Epithelial cell of esophagus (primary cell): ENCODE data around the gene RASGEF1C.
"Not testable (repeated sequence)": the region's sequence is repeated elsewhere in the genome, so short reads cannot be mapped to it uniquely, and the experiment has no call there.

Experiments
- DNase-seq: peaks from one replicate; pipeline ENCODE4 v3.0.0; 2010; ENCODE audit warnings: low read depth
- H3K4me3 ChIP-seq: 2 replicates; pipeline ENCODE4 v1.5.1; 2011; ENCODE audit warnings: mild to moderate bottlenecking, low read length, control low read depth
- TF ChIP-seq, protein P1 (sequence below): IDR thresholded peaks from 2 replicates; pipeline ENCODE4 v1.5.1; 2011; ENCODE audit warnings: low read depth, mild to moderate bottlenecking, low read length, control low read depth, inconsistent platforms; ENCODE audit not compliant: insufficient read depth; ENCODE audit errors: missing control alignments

RASGEF1C gene

DNA sequence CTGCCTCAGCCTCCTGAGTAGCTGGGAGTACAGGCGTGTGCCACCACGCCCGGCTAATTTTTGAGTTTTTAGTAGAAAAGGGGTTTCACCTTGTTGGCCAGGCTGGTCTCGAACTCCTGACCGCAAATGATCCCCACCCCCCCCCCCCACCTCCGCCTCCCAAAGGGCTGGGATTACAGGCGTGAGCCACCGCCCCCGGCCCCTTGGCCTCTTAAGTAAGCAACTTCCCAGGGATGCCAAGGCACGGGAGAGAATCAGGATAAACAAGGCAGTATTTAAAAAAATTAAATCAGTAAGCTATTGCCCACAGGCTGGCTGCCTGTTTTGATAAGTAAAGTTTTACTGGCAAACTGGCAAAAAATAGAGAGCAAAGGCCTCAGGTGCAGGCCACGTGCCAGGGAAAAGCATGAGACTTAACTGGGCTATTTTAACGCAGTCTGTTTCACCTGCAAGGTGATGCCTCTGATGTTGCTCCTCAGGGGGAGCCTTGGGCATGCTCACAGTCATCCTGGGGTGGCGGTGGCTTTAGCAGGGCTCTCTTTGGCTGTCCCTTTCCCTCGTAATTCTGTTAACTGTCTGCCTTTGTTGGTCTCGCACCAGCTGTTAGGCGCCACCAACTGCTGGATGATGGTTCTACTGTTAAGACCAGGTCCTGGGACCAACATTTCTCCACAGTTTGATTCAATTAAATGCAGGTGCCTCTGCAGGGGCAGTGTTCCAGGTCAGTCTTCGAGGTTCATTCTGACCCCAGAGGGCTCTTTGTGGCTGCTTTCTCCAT is 118.1 kb downstream of the RASGEF1C start:
- peak overlapping the region; percentile 50 for H3K4me3 ChIP-seq
- TF ChIP-seq, protein P1, sequence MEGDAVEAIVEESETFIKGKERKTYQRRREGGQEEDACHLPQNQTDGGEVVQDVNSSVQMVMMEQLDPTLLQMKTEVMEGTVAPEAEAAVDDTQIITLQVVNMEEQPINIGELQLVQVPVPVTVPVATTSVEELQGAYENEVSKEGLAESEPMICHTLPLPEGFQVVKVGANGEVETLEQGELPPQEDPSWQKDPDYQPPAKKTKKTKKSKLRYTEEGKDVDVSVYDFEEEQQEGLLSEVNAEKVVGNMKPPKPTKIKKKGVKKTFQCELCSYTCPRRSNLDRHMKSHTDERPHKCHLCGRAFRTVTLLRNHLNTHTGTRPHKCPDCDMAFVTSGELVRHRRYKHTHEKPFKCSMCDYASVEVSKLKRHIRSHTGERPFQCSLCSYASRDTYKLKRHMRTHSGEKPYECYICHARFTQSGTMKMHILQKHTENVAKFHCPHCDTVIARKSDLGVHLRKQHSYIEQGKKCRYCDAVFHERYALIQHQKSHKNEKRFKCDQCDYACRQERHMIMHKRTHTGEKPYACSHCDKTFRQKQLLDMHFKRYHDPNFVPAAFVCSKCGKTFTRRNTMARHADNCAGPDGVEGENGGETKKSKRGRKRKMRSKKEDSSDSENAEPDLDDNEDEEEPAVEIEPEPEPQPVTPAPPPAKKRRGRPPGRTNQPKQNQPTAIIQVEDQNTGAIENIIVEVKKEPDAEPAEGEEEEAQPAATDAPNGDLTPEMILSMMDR, result peak; percentile 49
- peak; percentile 52 for DNase-seq

DNA sequence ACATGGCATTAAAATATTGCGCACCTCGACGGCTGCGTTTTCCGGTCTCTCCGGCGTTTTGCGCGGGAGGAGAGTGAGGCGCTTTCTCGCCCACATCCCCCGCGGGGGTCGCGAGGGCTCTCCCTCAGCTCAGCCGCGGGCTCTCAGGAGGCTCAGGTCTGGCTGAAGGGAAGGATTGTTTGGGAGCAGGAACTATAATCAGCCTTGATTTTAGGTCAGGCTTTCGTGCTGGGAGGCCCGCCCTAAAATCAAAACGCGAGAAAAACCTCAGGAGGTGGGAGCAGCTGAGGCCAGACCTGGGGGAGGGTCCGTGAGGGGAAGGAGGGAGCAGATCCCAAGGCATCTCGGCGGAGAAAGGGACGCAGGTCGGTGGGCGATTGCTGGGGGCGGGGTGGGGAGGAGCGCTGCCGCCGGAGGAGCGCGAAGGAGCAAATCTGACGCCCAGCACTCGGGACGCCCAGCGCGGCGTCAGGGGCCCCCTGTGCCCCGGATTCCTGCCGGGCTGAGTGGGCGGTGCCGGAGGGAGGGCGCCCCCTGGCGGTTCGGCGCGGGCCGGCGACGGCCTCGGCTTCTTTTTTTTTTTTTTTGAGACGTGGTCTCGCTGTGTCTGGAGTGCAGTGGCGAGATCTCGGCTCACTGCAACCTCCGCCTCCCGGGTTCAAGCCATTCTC is 118.8 kb downstream of the RASGEF1C start:
- DNase-seq, result peak; percentile 57
- TF ChIP-seq, protein P1, result peak; percentile 44
- peak overlapping the region; percentile 50 for H3K4me3 ChIP-seq

DNA sequence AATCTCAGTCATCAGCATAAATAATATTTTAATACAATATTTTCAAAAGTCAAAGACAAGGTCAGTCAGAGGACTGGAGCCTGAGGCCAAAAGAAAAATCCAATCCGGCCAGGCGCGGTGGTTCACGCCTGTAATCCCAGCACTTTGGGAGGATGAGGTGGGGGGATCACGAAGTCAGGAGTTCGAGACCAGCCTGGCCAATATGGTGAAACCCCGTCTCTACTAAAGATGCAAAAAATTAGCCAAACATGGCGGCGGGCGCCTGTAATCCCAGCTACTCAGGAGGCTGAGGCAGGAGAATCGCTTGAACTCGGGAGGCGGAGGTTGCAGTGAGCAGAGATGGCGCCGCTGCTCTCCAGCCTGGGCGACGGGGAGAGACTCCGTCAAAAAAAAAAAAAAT is 119.4 kb downstream of the RASGEF1C start:
- H3K4me3 ChIP-seq, result not testable (repeated sequence)

DNA sequence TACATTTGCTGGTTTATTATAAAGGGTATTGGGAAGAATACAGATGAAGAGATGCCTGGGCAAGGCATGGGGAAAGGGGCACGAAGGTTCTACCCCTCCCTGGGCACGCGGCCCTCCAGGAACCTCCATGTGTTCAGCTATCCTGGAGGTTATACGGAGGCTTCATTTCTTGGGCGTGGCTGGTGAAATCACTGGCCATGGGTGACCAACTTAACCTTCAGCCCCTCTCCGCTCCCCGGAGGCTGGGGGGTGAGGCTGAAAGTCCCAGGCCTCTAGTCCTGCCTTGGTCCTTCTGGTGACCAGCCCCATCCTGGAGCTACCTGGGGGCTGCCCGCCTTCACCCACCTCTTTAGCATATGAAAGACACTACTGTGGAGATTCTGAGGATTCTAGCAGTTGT is 120.5 kb downstream of the RASGEF1C start:
- no peak for DNase-seq
- TF ChIP-seq, protein P1, result no peak
- no peak overlapping the region for H3K4me3 ChIP-seq

More for the DNA sequence above, 119.4 kb downstream of the RASGEF1C start:
- not testable (repeated sequence) for DNase-seq

DNA sequence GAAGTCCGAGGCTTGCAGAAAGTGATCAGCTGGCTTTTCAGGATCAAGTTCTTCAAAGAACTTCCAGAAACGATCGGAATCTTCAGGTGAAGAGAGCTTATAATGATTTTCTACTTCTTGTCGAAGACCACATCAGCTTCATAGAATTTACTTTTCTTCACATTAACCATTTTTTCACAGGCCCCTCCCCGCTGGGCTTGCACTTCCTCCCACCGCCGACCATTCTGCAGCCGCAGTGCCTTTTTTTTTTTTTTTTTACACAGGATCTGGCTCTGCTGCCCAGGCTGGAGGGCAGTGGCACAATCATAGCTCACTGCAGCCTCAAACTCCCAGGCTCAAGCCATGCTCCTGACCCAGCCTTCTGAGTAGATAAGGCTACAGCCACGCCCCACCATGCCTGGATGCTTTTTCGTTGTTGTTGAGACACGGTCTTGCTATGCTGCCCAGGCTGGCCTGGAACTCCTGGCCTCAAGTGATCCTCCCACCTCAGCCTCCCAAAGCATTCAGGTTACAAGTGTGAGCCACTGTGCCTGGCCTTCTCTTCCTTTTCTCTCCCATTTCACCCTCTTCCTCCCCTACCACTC is 122.1 kb downstream of the RASGEF1C start:
- no peak overlapping the region for H3K4me3 ChIP-seq
- DNase-seq, result no peak
- TF ChIP-seq, protein P1, result no peak

DNA sequence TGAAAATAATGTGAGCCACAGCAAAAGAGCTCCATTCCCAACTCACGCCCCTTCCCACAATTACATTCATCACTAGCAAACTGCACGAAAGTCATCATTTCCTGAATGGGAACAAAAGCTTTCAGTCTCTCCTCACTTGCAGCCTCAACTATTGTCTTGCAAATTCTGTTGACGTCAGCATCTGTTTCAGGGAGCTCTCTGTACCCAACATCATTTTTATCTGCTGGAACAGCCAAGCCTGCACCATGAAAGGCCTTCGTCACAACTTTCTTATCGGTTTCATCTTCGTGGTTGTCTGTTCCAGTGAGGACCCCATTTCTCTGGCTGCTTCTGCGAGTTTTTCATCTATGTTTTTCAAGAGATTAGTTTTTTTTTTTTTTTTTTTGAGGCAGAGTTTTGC is 123.2 kb downstream of the RASGEF1C start:
- H3K4me3 ChIP-seq, result no peak overlapping the region
- TF ChIP-seq, protein P1, result no peak
- no peak for DNase-seq
